Smooth muscle cell (in vitro differentiated cells): ENCODE measurements around the gene PTPRU. TPM values are rescaled to one million over a fixed set of nuclear protein-coding genes. Genes with fewer than 3 reads are reported as not detected.
"Not testable (repeated sequence)": the region's sequence is repeated elsewhere in the genome, so short reads cannot be mapped to it uniquely, and the experiment has no call there.

ENCODE experiments used
- DNase-seq: peaks from one replicate; lab custom pipeline; 2025; ENCODE audit not compliant: unreplicated experiment; lab: John Stamatoyannopoulos, UW
- H2AFZ ChIP-seq: fragments of 200-600 bp; sonication (generic); 2 replicates; pipeline ENCODE4 v1.6.0; 2016; ENCODE audit warnings: antibody characterized with exemption, low read depth, mild to moderate bottlenecking
- H3F3A ChIP-seq: fragments of 200-600 bp; sonication (generic); 2 replicates; pipeline ENCODE4 v1.6.0; 2017; ENCODE audit warnings: antibody characterized with exemption, low read depth
- H3K27ac ChIP-seq: fragments of 200-600 bp; sonication (generic); 2 replicates; pipeline ENCODE4 v1.5.1; 2016; ENCODE audit warnings: low read depth, mild to moderate bottlenecking
- H3K27me3 ChIP-seq: fragments of 200-600 bp; sonication (generic); 2 replicates; pipeline ENCODE4 v1.6.1; 2016; ENCODE audit warnings: low read depth, mild to moderate bottlenecking
- H3K36me3 ChIP-seq: fragments of 200-600 bp; sonication (generic); 2 replicates; pipeline ENCODE4 v1.5.1; 2016; ENCODE audit warnings: low read depth
- H3K4me1 ChIP-seq: fragments of 200-600 bp; sonication (generic); 2 replicates; pipeline ENCODE4 v1.5.1; 2016; ENCODE audit warnings: low read depth
- H3K4me2 ChIP-seq: fragments of 200-600 bp; sonication (generic); 2 replicates; pipeline ENCODE4 v1.6.0; 2016; ENCODE audit warnings: mild to moderate bottlenecking
- H3K4me3 ChIP-seq: fragments of 200-600 bp; sonication (generic); 2 replicates; pipeline ENCODE4 v1.5.1; 2016; ENCODE audit warnings: mild to moderate bottlenecking
- H3K79me2 ChIP-seq: fragments of 200-600 bp; sonication (generic); 2 replicates; pipeline ENCODE4 v1.6.0; 2016; ENCODE audit warnings: low read depth, mild to moderate bottlenecking
- H3K9ac ChIP-seq: fragments of 200-600 bp; sonication (generic); 2 replicates; pipeline ENCODE4 v1.6.0; 2016; ENCODE audit warnings: low read depth
- H3K9me3 ChIP-seq: fragments of 200-600 bp; sonication (generic); replicated peaks from 2 replicates; pipeline ENCODE4 v1.5.1; 2016; ENCODE audit warnings: low read depth
- H4K20me1 ChIP-seq: fragments of 200-600 bp; sonication (generic); 2 replicates; pipeline ENCODE4 v1.6.0; 2016; ENCODE audit warnings: low read depth
- WGBS: methylation state at CpG from one replicate; pipeline ENCODE4 v1.1.7; 2016; ENCODE audit warnings: low lambda C conversion rate; 5-methylcytosine and 5-hydroxymethylcytosine counted together
- polyA plus RNA-seq: library from polyadenylated mRNA; unstranded; fragments of >200 nt; fragmentation: Nextera tagmentation; extraction: Ambion mirVana; gene quantifications from 2 replicates; pipeline ENCODE4 v1.2.1, GENCODE V29; 2016
- total RNA-seq: library from RNA; depleted of rRNA; stranded (reverse); fragments of >200 nt; gene quantifications from 2 replicates; pipeline ENCODE4 v1.2.3, GENCODE V29; 2014
- TF ChIP-seq, protein P1 (sequence below): fragments of 200-600 bp; sonication (generic); IDR thresholded peaks from 2 replicates; pipeline ENCODE4 v1.5.1; 2017; ENCODE audit warnings: borderline replicate concordance, mild to moderate bottlenecking, antibody characterized with exemption; ENCODE audit not compliant: insufficient read depth, poor library complexity, severe bottlenecking

The PTPRU gene
- total and polyA plus RNA-seq, 2 experiments from 2014 or later, result 41.1 to 67.8 TPM

- WGBS, result 93% methylated on average over 2 of the region's 2 CpGs
- Histone ChIP-seq H3K9ac (no peak overlapping the region), H3K4me1 (peaks cover under 1% of the 10 kb centered on the region), H3K4me3 (no peak overlapping the region), H2AFZ (no peak overlapping the region), H3K36me3 (no peaks in the 10 kb centered on the region), H4K20me1 (peaks cover 15% of the 10 kb centered on the region), H3K27me3 (no peaks in the 10 kb centered on the region), H3K4me2 (no peak overlapping the region), H3K27ac (no peak overlapping the region), H3K9me3 (no peaks in the 10 kb centered on the region), H3F3A (peaks cover 8% of the 10 kb centered on the region), H3K79me2 (no peaks in the 10 kb centered on the region)
- DNase-seq, result no peak
- TF ChIP-seq, protein P1, sequence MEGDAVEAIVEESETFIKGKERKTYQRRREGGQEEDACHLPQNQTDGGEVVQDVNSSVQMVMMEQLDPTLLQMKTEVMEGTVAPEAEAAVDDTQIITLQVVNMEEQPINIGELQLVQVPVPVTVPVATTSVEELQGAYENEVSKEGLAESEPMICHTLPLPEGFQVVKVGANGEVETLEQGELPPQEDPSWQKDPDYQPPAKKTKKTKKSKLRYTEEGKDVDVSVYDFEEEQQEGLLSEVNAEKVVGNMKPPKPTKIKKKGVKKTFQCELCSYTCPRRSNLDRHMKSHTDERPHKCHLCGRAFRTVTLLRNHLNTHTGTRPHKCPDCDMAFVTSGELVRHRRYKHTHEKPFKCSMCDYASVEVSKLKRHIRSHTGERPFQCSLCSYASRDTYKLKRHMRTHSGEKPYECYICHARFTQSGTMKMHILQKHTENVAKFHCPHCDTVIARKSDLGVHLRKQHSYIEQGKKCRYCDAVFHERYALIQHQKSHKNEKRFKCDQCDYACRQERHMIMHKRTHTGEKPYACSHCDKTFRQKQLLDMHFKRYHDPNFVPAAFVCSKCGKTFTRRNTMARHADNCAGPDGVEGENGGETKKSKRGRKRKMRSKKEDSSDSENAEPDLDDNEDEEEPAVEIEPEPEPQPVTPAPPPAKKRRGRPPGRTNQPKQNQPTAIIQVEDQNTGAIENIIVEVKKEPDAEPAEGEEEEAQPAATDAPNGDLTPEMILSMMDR, result no peak
Measured at GRCh38 chr1:29217633-29218032, 18.7 kb upstream of the PTPRU start.

- no peak overlapping the region for H3K9ac ChIP-seq
- H4K20me1 ChIP-seq, result peaks cover 21% of the 10 kb centered on the region
- no peak overlapping the region for H2AFZ ChIP-seq
- no peaks in the 10 kb centered on the region for H3K27me3 ChIP-seq
- WGBS, result 69% methylated on average over 2 of the region's 2 CpGs
- H3K27ac ChIP-seq, result no peak overlapping the region
- peaks cover 3% of the 10 kb centered on the region for H3K4me1 ChIP-seq
- TF ChIP-seq, protein P1, result no peak
- no peaks in the 10 kb centered on the region for H3K9me3 ChIP-seq
- H3K4me2 ChIP-seq, result no peak overlapping the region
- H3K4me3 ChIP-seq, result no peak overlapping the region
- no peaks in the 10 kb centered on the region for H3K36me3 ChIP-seq
- peaks cover 8% of the 10 kb centered on the region for H3F3A ChIP-seq
- no peaks in the 10 kb centered on the region for H3K79me2 ChIP-seq
- DNase-seq, result no peak
Measured at GRCh38 chr1:29218223-29218622, 18.1 kb upstream of the PTPRU start.

- H3K27me3 ChIP-seq, result no peaks in the 10 kb centered on the region
- peaks cover 8% of the 10 kb centered on the region for H3F3A ChIP-seq
- no peak overlapping the region for H3K4me2 ChIP-seq
- no peaks in the 10 kb centered on the region for H3K36me3 ChIP-seq
- no peaks in the 10 kb centered on the region for H3K9me3 ChIP-seq
- H3K4me1 ChIP-seq, result peaks cover 3% of the 10 kb centered on the region
- H3K4me3 ChIP-seq, result no peak overlapping the region
- H3K27ac ChIP-seq, result no peak overlapping the region
- H3K9ac ChIP-seq, result no peak overlapping the region
- TF ChIP-seq, protein P1, result no peak
- no peak overlapping the region for H2AFZ ChIP-seq
- peaks cover 3% of the 10 kb centered on the region for H3K79me2 ChIP-seq
- 97% methylated on average over 3 of the region's 3 CpGs for WGBS
- no peak for DNase-seq
- peaks cover 28% of the 10 kb centered on the region for H4K20me1 ChIP-seq
Measured at GRCh38 chr1:29221296-29221695, 15.0 kb upstream of the PTPRU start.

GRCh38 chr1:29222260-29222659 is 14.1 kb upstream of the PTPRU start:
- not testable (repeated sequence) for DNase-seq, H3K79me2 ChIP-seq, H3K4me1 ChIP-seq, H3F3A ChIP-seq, H2AFZ ChIP-seq, H3K27me3 ChIP-seq, H3K27ac ChIP-seq, H3K36me3 ChIP-seq, H3K4me2 ChIP-seq, H3K9ac ChIP-seq, H3K4me3 ChIP-seq, H3K9me3 ChIP-seq
- peaks cover 28% of the 10 kb centered on the region for H4K20me1 ChIP-seq
- WGBS, result 93% methylated on average over 6 of the region's 6 CpGs
